Measurements from ENCODE around the gene SARM1.

Gene SARM1

GRCh38 chr17:28402844-28403243, 31.4 kb downstream of the SARM1 start:
- H3K27me3 ChIP-seq (ENCODE audit: control insufficient read depth in 1 of 2, insufficient read depth in 1 of 2, low read length in 2 of 2), result no peaks in the 10 kb centered on the region
- WGBS, result 95% methylated on average over 6 of the region's 6 CpGs
- DNase-seq, result no peak
- peaks cover 9 to 44% of the 10 kb centered on the region in 2 experiments for H3K36me3 ChIP-seq (ENCODE audit: control insufficient read depth in 1 of 2, insufficient read depth in 2 of 2, low read depth in 1 of 2, low read length in 2 of 2)
- peaks cover 32% of the 10 kb centered on the region for H3K4me1 ChIP-seq (ENCODE audit: control insufficient read depth, insufficient read depth, low read depth, low read length)
- no peak overlapping the region for H2BK15ac ChIP-seq (ENCODE audit: low read depth, poor library complexity, severe bottlenecking)
- no peak overlapping the region for H3K9ac ChIP-seq (ENCODE audit: low read length)
- H2AK5ac ChIP-seq (ENCODE audit: low read length, severe bottlenecking), result no peak overlapping the region
- no peak overlapping the region for H4K8ac ChIP-seq (ENCODE audit: low read length)
- H4K91ac ChIP-seq (ENCODE audit: low read length), result no peak overlapping the region
- no peak overlapping the region for H3K4ac ChIP-seq (ENCODE audit: low read depth in 1 of 2, low read length in 2 of 2)
- no peaks in the 10 kb centered on the region for H3K9me3 ChIP-seq (ENCODE audit: control insufficient read depth, low read length)
- H2AFZ ChIP-seq (ENCODE audit: low read depth, low read length), result no peak overlapping the region
- no peak overlapping the region for H3K23ac ChIP-seq (ENCODE audit: low read length in 2 of 2)
- H3K27ac ChIP-seq (ENCODE audit: low read length, poor library complexity, severe bottlenecking), result no peak overlapping the region
- H3K4me3 ChIP-seq (ENCODE audit: insufficient read depth in 1 of 2, low read depth in 1 of 2, low read length in 2 of 2), result no peak overlapping the region
- H3K14ac ChIP-seq (ENCODE audit: low read length in 2 of 2), result no peak overlapping the region
- H3K79me1 ChIP-seq (replicated peaks; ENCODE audit: low read length, poor library complexity, severe bottlenecking), result no peaks in the 10 kb centered on the region
- no peak overlapping the region for H2BK12ac ChIP-seq (ENCODE audit: low read length in 2 of 2)
- no peak overlapping the region for H3K4me2 ChIP-seq (ENCODE audit: low read length, poor library complexity, severe bottlenecking)
- no peak overlapping the region for H2BK5ac ChIP-seq (ENCODE audit: low read depth, low read length, poor library complexity, severe bottlenecking)
- no peak overlapping the region for H3K18ac ChIP-seq (ENCODE audit: low read depth in 1 of 2, low read length in 2 of 2)
- H2BK120ac ChIP-seq (ENCODE audit: low read depth, low read length), result no peak overlapping the region

- no peak overlapping the region for H4K91ac ChIP-seq (ENCODE audit: low read length)
- H3K18ac ChIP-seq (ENCODE audit: low read depth in 1 of 2, low read length in 2 of 2), result no peak overlapping the region
- no peak for DNase-seq
- 88% methylated on average over 1 of the region's 2 CpGs for WGBS
- no peak overlapping the region for H3K9ac ChIP-seq (ENCODE audit: low read length)
- no peak overlapping the region for H3K14ac ChIP-seq (ENCODE audit: low read length in 2 of 2)
- no peak overlapping the region for H3K27ac ChIP-seq (ENCODE audit: low read length, poor library complexity, severe bottlenecking)
- H3K23ac ChIP-seq (ENCODE audit: low read length in 2 of 2), result no peak overlapping the region
- H3K79me1 ChIP-seq (replicated peaks; ENCODE audit: low read length, poor library complexity, severe bottlenecking), result no peaks in the 10 kb centered on the region
- H4K8ac ChIP-seq (ENCODE audit: low read length), result no peak overlapping the region
- H3K36me3 ChIP-seq (ENCODE audit: control insufficient read depth in 1 of 2, insufficient read depth in 2 of 2, low read depth in 1 of 2, low read length in 2 of 2), result peaks cover 6 to 40% of the 10 kb centered on the region in 2 experiments
- H2AK5ac ChIP-seq (ENCODE audit: low read length, severe bottlenecking), result no peak overlapping the region
- peaks cover 0 to 5% of the 10 kb centered on the region in 2 experiments for H3K27me3 ChIP-seq (ENCODE audit: control insufficient read depth in 1 of 2, insufficient read depth in 1 of 2, low read length in 2 of 2)
- no peak overlapping the region for H2BK5ac ChIP-seq (ENCODE audit: low read depth, low read length, poor library complexity, severe bottlenecking)
- H3K4me3 ChIP-seq (ENCODE audit: insufficient read depth in 1 of 2, low read depth in 1 of 2, low read length in 2 of 2), result no peak overlapping the region
- H3K9me3 ChIP-seq (ENCODE audit: control insufficient read depth, low read length), result no peaks in the 10 kb centered on the region
- peaks cover 22% of the 10 kb centered on the region for H3K4me1 ChIP-seq (ENCODE audit: control insufficient read depth, insufficient read depth, low read depth, low read length)
- no peak overlapping the region for H2BK12ac ChIP-seq (ENCODE audit: low read length in 2 of 2)
- no peak overlapping the region for H2BK15ac ChIP-seq (ENCODE audit: low read depth, poor library complexity, severe bottlenecking)
- H3K4me2 ChIP-seq (ENCODE audit: low read length, poor library complexity, severe bottlenecking), result no peak overlapping the region
- no peak overlapping the region for H3K4ac ChIP-seq (ENCODE audit: low read depth in 1 of 2, low read length in 2 of 2)
- no peak overlapping the region for H2BK120ac ChIP-seq (ENCODE audit: low read depth, low read length)
- H2AFZ ChIP-seq (ENCODE audit: low read depth, low read length), result no peak overlapping the region
Measured at GRCh38 chr17:28404007-28404406, 32.5 kb downstream of the SARM1 start.

- DNase-seq, result no peak
- H3K4me2 ChIP-seq (ENCODE audit: low read length, poor library complexity, severe bottlenecking), result no peak overlapping the region
- H4K8ac ChIP-seq (ENCODE audit: low read length), result no peak overlapping the region
- no peak overlapping the region for H2BK15ac ChIP-seq (ENCODE audit: low read depth, poor library complexity, severe bottlenecking)
- 95% methylated on average over 5 of the region's 5 CpGs for WGBS
- H3K4me3 ChIP-seq (ENCODE audit: insufficient read depth in 1 of 2, low read depth in 1 of 2, low read length in 2 of 2), result peak overlapping the region in 1 of 2 experiments; percentile 84
- no peak overlapping the region for H4K91ac ChIP-seq (ENCODE audit: low read length)
- no peak overlapping the region for H3K18ac ChIP-seq (ENCODE audit: low read depth in 1 of 2, low read length in 2 of 2)
- no peak overlapping the region for H2BK120ac ChIP-seq (ENCODE audit: low read depth, low read length)
- no peaks in the 10 kb centered on the region for H3K79me1 ChIP-seq (replicated peaks; ENCODE audit: low read length, poor library complexity, severe bottlenecking)
- H3K4ac ChIP-seq (ENCODE audit: low read depth in 1 of 2, low read length in 2 of 2), result no peak overlapping the region
- H3K23ac ChIP-seq (ENCODE audit: low read length in 2 of 2), result no peak overlapping the region
- H3K4me1 ChIP-seq (ENCODE audit: control insufficient read depth, insufficient read depth, low read depth, low read length), result peaks cover 18% of the 10 kb centered on the region
- H3K36me3 ChIP-seq (ENCODE audit: control insufficient read depth in 1 of 2, insufficient read depth in 2 of 2, low read depth in 1 of 2, low read length in 2 of 2), result peaks cover 6 to 36% of the 10 kb centered on the region in 2 experiments
- no peak overlapping the region for H2BK5ac ChIP-seq (ENCODE audit: low read depth, low read length, poor library complexity, severe bottlenecking)
- no peak overlapping the region for H2BK12ac ChIP-seq (ENCODE audit: low read length in 2 of 2)
- H2AK5ac ChIP-seq (ENCODE audit: low read length, severe bottlenecking), result no peak overlapping the region
- peaks cover 0 to 5% of the 10 kb centered on the region in 2 experiments for H3K27me3 ChIP-seq (ENCODE audit: control insufficient read depth in 1 of 2, insufficient read depth in 1 of 2, low read length in 2 of 2)
- H2AFZ ChIP-seq (ENCODE audit: low read depth, low read length), result no peak overlapping the region
- H3K9ac ChIP-seq (ENCODE audit: low read length), result peak overlapping the region; percentile 88
- H3K14ac ChIP-seq (ENCODE audit: low read length in 2 of 2), result no peak overlapping the region
- no peaks in the 10 kb centered on the region for H3K9me3 ChIP-seq (ENCODE audit: control insufficient read depth, low read length)
- H3K27ac ChIP-seq (ENCODE audit: low read length, poor library complexity, severe bottlenecking), result no peak overlapping the region
Measured at GRCh38 chr17:28404461-28404811, 32.9 kb downstream of the SARM1 start.

- Histone ChIP-seq H3K18ac (ENCODE audit: low read depth in 1 of 2, low read length in 2 of 2) (no peak overlapping the region), H3K4me3 (ENCODE audit: insufficient read depth in 1 of 2, low read depth in 1 of 2, low read length in 2 of 2) (peak overlapping the region in 1 of 2 experiments; percentile 84), H2AK5ac (ENCODE audit: low read length, severe bottlenecking) (no peak overlapping the region), H3K27me3 (ENCODE audit: control insufficient read depth in 1 of 2, insufficient read depth in 1 of 2, low read length in 2 of 2) (peaks cover 2 to 5% of the 10 kb centered on the region in 2 experiments), H3K36me3 (ENCODE audit: control insufficient read depth in 1 of 2, insufficient read depth in 2 of 2, low read depth in 1 of 2, low read length in 2 of 2) (peaks cover 6 to 34% of the 10 kb centered on the region in 2 experiments), H2BK12ac (ENCODE audit: low read length in 2 of 2) (no peak overlapping the region), H3K27ac (ENCODE audit: low read length, poor library complexity, severe bottlenecking) (no peak overlapping the region), H2BK120ac (ENCODE audit: low read depth, low read length) (no peak overlapping the region), H2BK15ac (ENCODE audit: low read depth, poor library complexity, severe bottlenecking) (no peak overlapping the region), H2BK5ac (ENCODE audit: low read depth, low read length, poor library complexity, severe bottlenecking) (no peak overlapping the region), H3K4ac (ENCODE audit: low read depth in 1 of 2, low read length in 2 of 2) (no peak overlapping the region), H2AFZ (ENCODE audit: low read depth, low read length) (no peak overlapping the region), H3K9me3 (ENCODE audit: control insufficient read depth, low read length) (no peaks in the 10 kb centered on the region), H4K8ac (ENCODE audit: low read length) (no peak overlapping the region), H3K4me1 (ENCODE audit: control insufficient read depth, insufficient read depth, low read depth, low read length) (peaks cover 18% of the 10 kb centered on the region), H3K14ac (ENCODE audit: low read length in 2 of 2) (no peak overlapping the region), H4K91ac (ENCODE audit: low read length) (no peak overlapping the region), H3K4me2 (ENCODE audit: low read length, poor library complexity, severe bottlenecking) (peak overlapping the region; percentile 86), H3K23ac (ENCODE audit: low read length in 2 of 2) (no peak overlapping the region), H3K79me1 (replicated peaks; ENCODE audit: low read length, poor library complexity, severe bottlenecking) (no peaks in the 10 kb centered on the region), H3K9ac (ENCODE audit: low read length) (peak overlapping the region; percentile 88)
- DNase-seq, result no peak
- WGBS, result 75% methylated on average over 33 of the region's 33 CpGs
Measured at GRCh38 chr17:28404812-28405570, 33.5 kb downstream of the SARM1 start.
